K562 (cell line): ENCODE measurements around the gene YIPF1. TPM values are rescaled to one million over a fixed set of nuclear protein-coding genes. Genes with fewer than 3 reads are reported as not detected.

ENCODE experiments used
- ATAC-seq: fragments of 200-7000 bp; cut with Tn5 transposase; 3 replicates; pipeline ENCODE4 v1.9.1; 2020; ENCODE audit warnings: moderate library complexity
- BruUV-seq: library from RNA; stranded (reverse); fragments of 400-500 nt; replicated peaks from 2 replicates; lab custom pipeline; 2021; lab: Mats Ljungman, UMichigan
- CTCF ChIA-PET: fragments of 300-600 bp; formaldehyde crosslinking; extraction: SDS; loops from one replicate; lab custom pipeline; 2021; ENCODE audit warnings: low intra/inter-chr PET ratio; lab: Yijun Ruan, JAX
- POLR2A ChIA-PET: fragments of 300-600, 350-650 bp; sonication (Branson Sonifier 250); formaldehyde crosslinking; extraction: SDS; loops from one replicate; lab custom pipeline; 2021; ENCODE audit warnings: antibody characterized with exemption, inconsistent platforms; lab: Yijun Ruan, JAX
- DNase-seq, 4 experiments: peaks; one replicate each; pipeline versions ENCODE4 v3.0.0 to v3.0.0-alpha.2; 2011 to 2018; ENCODE audit warnings: low spot score in 3 of 4, mixed read lengths in 3 of 4; ENCODE audit errors: extremely low read depth in 1 of 4
- FAIRE-seq: peaks from 2 replicates; lab custom pipeline; 2011; peaks lifted over from hg19 to GRCh38; lab: Jason Lieb, UNC
- H2AFZ ChIP-seq: 2 replicates; pipeline ENCODE4 v1.6.0; 2011; ENCODE audit warnings: low read depth, low read length, control low read depth, inconsistent platforms
- H3K27ac ChIP-seq: fragments of 200-600 bp; 3 replicates; pipeline ENCODE4 v1.8.0; 2011; ENCODE audit warnings: low read depth, mild to moderate bottlenecking, control low read depth, inconsistent platforms, low read length, moderate library complexity, mixed read lengths; ENCODE audit errors: extremely low read depth
- H3K27me3 ChIP-seq, 2 experiments: fragments of 300-600 bp in 1 of 2; 2 replicates in 1 of 2; 3 replicates in 1 of 2; pipeline versions ENCODE4 v1.6.0 to v1.8.0; 2011; ENCODE audit warnings: inconsistent platforms in 2 of 2, low read length in 2 of 2, mild to moderate bottlenecking in 1 of 2, mixed read lengths in 1 of 2, moderate library complexity in 1 of 2; ENCODE audit not compliant: control insufficient read depth in 2 of 2, insufficient read depth in 2 of 2
- H3K36me3 ChIP-seq: fragments of 300-600 bp; 3 replicates; pipeline ENCODE4 v1.8.0; 2011; ENCODE audit warnings: mild to moderate bottlenecking, low read length, inconsistent platforms; ENCODE audit not compliant: control insufficient read depth, insufficient read depth
- H3K4me1 ChIP-seq, 2 experiments: fragments of 200-600 bp in 1 of 2; replicated peaks in 1 of 2; 2 replicates in 1 of 2; 3 replicates in 1 of 2; pipeline versions ENCODE4 v1.5.1 to v1.8.0; 2011; ENCODE audit warnings: inconsistent platforms in 2 of 2, low read length in 2 of 2, mild to moderate bottlenecking in 1 of 2, mixed read lengths in 1 of 2, moderate library complexity in 1 of 2; ENCODE audit not compliant: control insufficient read depth in 2 of 2, insufficient read depth in 2 of 2
- H3K4me2 ChIP-seq: 2 replicates; pipeline ENCODE4 v1.6.1; 2011; ENCODE audit warnings: low read length, control low read depth, inconsistent platforms, mixed read lengths; ENCODE audit not compliant: insufficient read depth
- H3K4me3 ChIP-seq: fragments of 200-600 bp; sonication (generic), shearing (Covaris generic); 2 replicates; pipeline ENCODE4 v1.5.1; 2016; ENCODE audit warnings: control low read depth, inconsistent platforms
- H3K79me2 ChIP-seq: fragments of 200-600 bp; 3 replicates; pipeline ENCODE4 v1.8.0; 2011; ENCODE audit warnings: low read length, inconsistent platforms; ENCODE audit not compliant: control insufficient read depth, insufficient read depth
- H3K9ac ChIP-seq, 2 experiments: 2 replicates each; pipeline versions ENCODE4 v1.6.0 to v1.6.1; 2011; ENCODE audit warnings: low read depth in 2 of 2, low read length in 2 of 2, control low read depth in 1 of 2, inconsistent platforms in 1 of 2, mild to moderate bottlenecking in 1 of 2, mixed read lengths in 1 of 2; ENCODE audit not compliant: insufficient read depth in 1 of 2
- H3K9me1 ChIP-seq: one replicate; pipeline ENCODE4 v1.6.0; 2011; ENCODE audit warnings: inconsistent platforms, mild to moderate bottlenecking, low read length, moderate library complexity; ENCODE audit not compliant: control insufficient read depth, insufficient read depth
- H3K9me3 ChIP-seq: replicated peaks from 2 replicates; pipeline ENCODE4 v1.5.1; 2011; ENCODE audit warnings: low read depth, low read length, inconsistent platforms; ENCODE audit not compliant: control insufficient read depth, insufficient read depth
- H4K20me1 ChIP-seq: replicated peaks from 2 replicates; pipeline ENCODE4 v1.6.1; 2011; ENCODE audit warnings: low read length, inconsistent platforms, mixed read lengths; ENCODE audit not compliant: control insufficient read depth, insufficient read depth
- ETS2 ChIP-seq: IDR thresholded peaks from 2 replicates; pipeline ENCODE4 v1.6.1; 2016; ENCODE audit warnings: borderline replicate concordance, missing genetic modification characterization, mild to moderate bottlenecking, moderate library complexity, missing compliant biosample characterization; ENCODE audit not compliant: poor library complexity, severe bottlenecking
- RAD51 ChIP-seq: fragments of 450-650 bp; IDR thresholded peaks from 2 replicates; pipeline ENCODE4 v1.7.1; 2016; ENCODE audit warnings: low read depth, mild to moderate bottlenecking, borderline replicate concordance
- TEAD1 ChIP-seq, 2 experiments: fragments of 450-650 bp in 1 of 2; sonication (generic) in 1 of 2; formaldehyde crosslinking; IDR thresholded peaks; 2 replicates each; pipeline versions ENCODE4 v1.4.0 to v1.8.0; 2020 to 2022; ENCODE audit warnings: mild to moderate bottlenecking in 2 of 2, missing genetic modification reagents in 1 of 2
- USF1 ChIP-seq: sonication (generic); formaldehyde crosslinking; IDR thresholded peaks from 2 replicates; pipeline ENCODE4 v1.9.0; 2022; ENCODE audit warnings: mild to moderate bottlenecking, missing genetic modification reagents
- USF2 ChIP-seq: sonication (generic); formaldehyde crosslinking; IDR thresholded peaks from 2 replicates; pipeline ENCODE4 v1.5.0; 2020; ENCODE audit warnings: missing genetic modification reagents
- ZFP91 ChIP-seq: sonication (generic); formaldehyde crosslinking; IDR thresholded peaks from 2 replicates; pipeline ENCODE4 v1.8.0; 2022; ENCODE audit warnings: mild to moderate bottlenecking, missing genetic modification reagents
- ZNF551 ChIP-seq: fragments of 250-450 bp; sonication (Bioruptor Pico); IDR thresholded peaks from 2 replicates; pipeline ENCODE4 v1.5.0; 2021; ENCODE audit warnings: mild to moderate bottlenecking, moderate library complexity
- WGBS: fragments of 100-300 bp; shearing (Covaris generic); methylation state at CpG from one replicate; pipeline ENCODE4 v1.1.6; 2016; ENCODE audit warnings: low coverage, mixed read lengths; ENCODE audit not compliant: insufficient coverage; ENCODE audit errors: missing lambda C conversion rate; 5-methylcytosine and 5-hydroxymethylcytosine counted together
- in situ Hi-C: fragments of 300-500 bp; cut with MboI; formaldehyde crosslinking; loops from 4 replicates; pipeline ENCODE4 v1.15.0; 2018; ENCODE audit warnings: inconsistent platforms, mixed read lengths
- intact Hi-C: fragments of 100-400 bp; cut with micrococcal nuclease; formaldehyde crosslinking; loops from 2 replicates; pipeline ENCODE4 v1.14.2; 2022
- polyA plus RNA-seq, 8 experiments: library from polyadenylated mRNA; depleted of rRNA in 4 of 8; stranded (reverse) in 5 of 8; unstranded in 3 of 8; fragments of >200 nt; fragmentation: Nextera tagmentation in 2 of 8; fragmentation: Illumina TruSeq in 1 of 8; extraction: Ambion mirVana in 2 of 8; extraction: Trizol in 1 of 8; gene quantifications; 2 replicates each; pipeline versions ENCODE4 v1.2.1 to v1.2.3, GENCODE V29; 2011 to 2014; ENCODE audit warnings: inconsistent platforms in 1 of 8, missing spikeins in 1 of 8
- total RNA-seq, 7 experiments: library from RNA; depleted of rRNA in 6 of 7; stranded (reverse); fragments of >200 nt in 6 of 7; fragmentation: Illumina TruSeq in 2 of 7; extraction: Trizol in 2 of 7; gene quantifications; 2 replicates each; pipeline versions ENCODE4 v1.2.1 to v1.2.3, GENCODE V29; 2011 to 2021; ENCODE audit warnings: low replicate concordance in 1 of 7

The YIPF1 gene
- total and polyA plus RNA-seq, 9 of the 15 experiments (the other 6 are each of a cell fraction or from before 2014, with no cell fraction given) = 11.5 to 37.5 (median 19.2) TPM

GRCh38 chr1:53891678-53892077, 2.1 kb upstream of the YIPF1 start:
- CTCF ChIA-PET = no interaction called here
- no peak overlapping the region for H3K4me3 ChIP-seq
- H3K4me1 ChIP-seq = peaks cover 15 to 24% of the 10 kb centered on the region in 2 experiments; a peak in 4 of 5 replicates
- no peaks in the 10 kb centered on the region for H3K9me3 ChIP-seq
- ATAC-seq (no peak), DNase-seq (peak in 2 of 4 experiments; percentile 27 to 51), FAIRE-seq (no peak)
- no peaks in the 10 kb centered on the region for H3K9me1 ChIP-seq
- no peak overlapping the region for H3K4me2 ChIP-seq
- H3K27ac ChIP-seq = no peak overlapping the region
- 66% methylated on average over 2 of the region's 2 CpGs for WGBS
- POLR2A ChIA-PET = no interaction called here
- BruUV-seq = no TSS peak
- H3K79me2 ChIP-seq = 0 out of 3 replicates have a peak, but pooled peaks cover 2% of the 10 kb centered on the region
- H3K27me3 ChIP-seq = no peaks in the 10 kb centered on the region
- H3K9ac ChIP-seq = no peak overlapping the region
- no peaks in the 10 kb centered on the region for H3K36me3 ChIP-seq
- H4K20me1 ChIP-seq = no peaks in the 10 kb centered on the region
- H2AFZ ChIP-seq = peak overlapping the region; percentile 86
- TF ChIP-seq USF2 (CRISPR knock-in tag) = peak; percentile 49
- 0 out of 2 replicates have a peak, but pooled peaks have one; percentile 42 for TF ChIP-seq RAD51
- peak; percentile 74 for TF ChIP-seq USF1 (CRISPR knock-in tag)
- 0 out of 4 replicates have a peak, but pooled peaks of 1 of the 2 experiments have one; percentile 26 for TF ChIP-seq TEAD1 (CRISPR knock-in tag; IDR thresholded peaks at IDR 0.05)
- no peak for TF ChIP-seq ZNF551 (CRISPR knock-in tag)
- peak; percentile 69; the same call in 1 of the 2 replicates for TF ChIP-seq ZFP91 (CRISPR knock-in tag)
- no peak for TF ChIP-seq ETS2 (tag)
- in situ Hi-C loops = no loop called here
- intact Hi-C loops = no loop called here
